Measurements from ENCODE around the gene PACSIN2.

GRCh38 chr22:42857845-42858481 lies 157.0 kb downstream of the PACSIN2 start:
- TF ChIP-seq POLR2AphosphoS5 (IDR thresholded peaks at IDR 0.05; ENCODE audit: low read depth, low read length) (no peak), CTCF (IDR thresholded peaks at IDR 0.05) (no peak), TCF7L2 (IDR thresholded peaks at IDR 0.05; ENCODE audit: low read depth, low read length) (no peak)
